HG03175 (cell line): ENCODE data around the gene LIG1.

ENCODE experiments used
- ATAC-seq: cut with Tn5 transposase; IDR thresholded peaks from one replicate; pipeline ENCODE4 v1.9.1; 2021; ENCODE audit warnings: mild to moderate bottlenecking, moderate library complexity; ENCODE audit not compliant: unreplicated experiment

Gene LIG1

GRCh38 chr19:48169939-48170803, at the start of gene LIG1, which contains the start of gene ZSWIM9:
Gene LIG1, minus strand, starts transcription at chr19:48170344. Its CDS starts 4,778 bp downstream, at chr19:48165566.
Gene ZSWIM9, plus strand, starts transcription at chr19:48170680. Its CDS starts 1,123 bp downstream, at chr19:48171803.
- peak; percentile 81 for ATAC-seq

- no peak for ATAC-seq
These were observed 48.9 kb upstream of the LIG1 start for GRCh38 chr19:48218997-48219396.

GRCh38 chr19:48216933-48217332, 46.8 kb upstream of the LIG1 start:
- ATAC-seq: no peak

GRCh38 chr19:48213959-48214358, 43.8 kb upstream of the LIG1 start:
- ATAC-seq: no peak

GRCh38 chr19:48210005-48210404, 39.9 kb upstream of the LIG1 start:
- no peak for ATAC-seq

GRCh38 chr19:48206397-48207093, 36.4 kb upstream of the LIG1 start:
- ATAC-seq: no peak

GRCh38 chr19:48203794-48204628, 33.9 kb upstream of the LIG1 start:
- peak; percentile 94 for ATAC-seq

GRCh38 chr19:48203222-48203793, 33.2 kb upstream of the LIG1 start:
- ATAC-seq: no peak

GRCh38 chr19:48196933-48197665, 27.0 kb upstream of the LIG1 start:
- ATAC-seq: no peak

- ATAC-seq: no peak
These were observed 26.2 kb upstream of the LIG1 start for GRCh38 chr19:48196321-48196763.

GRCh38 chr19:48194844-48195830, 25.0 kb upstream of the LIG1 start:
- ATAC-seq: no peak

- no peak for ATAC-seq
These were observed 24.1 kb upstream of the LIG1 start for GRCh38 chr19:48194041-48194843.

GRCh38 chr19:48192750-48193149, 22.6 kb upstream of the LIG1 start:
- no peak for ATAC-seq

- ATAC-seq: no peak
These were observed 20.7 kb upstream of the LIG1 start for GRCh38 chr19:48190885-48191284.

GRCh38 chr19:48190288-48190884, 20.2 kb upstream of the LIG1 start:
- ATAC-seq: no peak

GRCh38 chr19:48186541-48186991, 16.4 kb upstream of the LIG1 start:
- ATAC-seq: no peak

- ATAC-seq: no peak
These were observed 15.9 kb upstream of the LIG1 start for GRCh38 chr19:48186015-48186414.

- no peak for ATAC-seq
These were observed 13.2 kb upstream of the LIG1 start for GRCh38 chr19:48183356-48183755.
